Testis (tissue), 2 donors: ENCODE measurements around the gene KIF21B.
"Not testable (repeated sequence)": the region's sequence is repeated elsewhere in the genome, so short reads cannot be mapped to it uniquely, and the experiment has no call there.

Experiments
- POLR2A ChIP-seq: fragments of 450-650 bp; IDR thresholded peaks from one replicate; pipeline ENCODE4 v1.6.1; 2017; ENCODE audit warnings: antibody characterized with exemption, mild to moderate bottlenecking, moderate library complexity
- TF ChIP-seq, protein P1 (sequence below), 3 experiments: fragments of 450-650 bp in 2 of 3; fragments of 200-600 bp in 1 of 3; sonication (generic) in 1 of 3; IDR thresholded peaks; one replicate each; pipeline ENCODE4 v1.5.1; 2016 to 2019; ENCODE audit warnings: antibody characterized with exemption in 3 of 3, mild to moderate bottlenecking in 2 of 3, moderate library complexity in 1 of 3

DNA sequence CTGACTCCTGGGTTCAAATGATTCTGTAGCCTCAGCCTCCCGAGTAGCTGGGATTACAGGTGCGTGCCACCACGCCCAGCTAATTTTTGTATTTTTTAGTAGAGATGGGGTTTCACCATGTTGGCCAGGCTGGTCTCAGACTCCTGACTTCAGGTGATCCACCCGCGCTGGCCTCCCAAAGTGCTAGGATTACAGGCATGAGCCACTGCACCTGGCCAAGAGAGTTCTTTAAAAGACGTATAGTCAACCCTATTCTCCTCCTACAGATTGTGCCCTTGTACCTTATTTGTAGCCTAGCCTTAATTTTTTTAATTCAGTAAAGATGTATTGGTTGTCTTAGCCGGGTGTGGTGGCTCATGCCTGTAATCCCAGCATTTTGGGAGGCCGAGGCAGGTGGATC is 93.2 kb downstream of the KIF21B start:
- TF ChIP-seq, protein P1, sequence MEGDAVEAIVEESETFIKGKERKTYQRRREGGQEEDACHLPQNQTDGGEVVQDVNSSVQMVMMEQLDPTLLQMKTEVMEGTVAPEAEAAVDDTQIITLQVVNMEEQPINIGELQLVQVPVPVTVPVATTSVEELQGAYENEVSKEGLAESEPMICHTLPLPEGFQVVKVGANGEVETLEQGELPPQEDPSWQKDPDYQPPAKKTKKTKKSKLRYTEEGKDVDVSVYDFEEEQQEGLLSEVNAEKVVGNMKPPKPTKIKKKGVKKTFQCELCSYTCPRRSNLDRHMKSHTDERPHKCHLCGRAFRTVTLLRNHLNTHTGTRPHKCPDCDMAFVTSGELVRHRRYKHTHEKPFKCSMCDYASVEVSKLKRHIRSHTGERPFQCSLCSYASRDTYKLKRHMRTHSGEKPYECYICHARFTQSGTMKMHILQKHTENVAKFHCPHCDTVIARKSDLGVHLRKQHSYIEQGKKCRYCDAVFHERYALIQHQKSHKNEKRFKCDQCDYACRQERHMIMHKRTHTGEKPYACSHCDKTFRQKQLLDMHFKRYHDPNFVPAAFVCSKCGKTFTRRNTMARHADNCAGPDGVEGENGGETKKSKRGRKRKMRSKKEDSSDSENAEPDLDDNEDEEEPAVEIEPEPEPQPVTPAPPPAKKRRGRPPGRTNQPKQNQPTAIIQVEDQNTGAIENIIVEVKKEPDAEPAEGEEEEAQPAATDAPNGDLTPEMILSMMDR (IDR thresholded peaks at IDR 0.05): not testable (repeated sequence)
- not testable (repeated sequence) for TF ChIP-seq POLR2A
